PFSK-1 (cell line): ENCODE measurements around the gene EIPR1.

Experiments
- POLR2AphosphoS5 ChIP-seq: IDR thresholded peaks from 2 replicates; pipeline ENCODE4 v1.6.1; 2012; ENCODE audit warnings: low read depth, mild to moderate bottlenecking, control low read depth, low read length, moderate library complexity
- SIN3A ChIP-seq: IDR thresholded peaks from 2 replicates; pipeline ENCODE4 v1.6.1; 2012; ENCODE audit warnings: mild to moderate bottlenecking, low read length, moderate library complexity, borderline replicate concordance; ENCODE audit not compliant: insufficient read depth

GRCh38 chr2:3418766-3419404 lies 41.3 kb upstream of the EIPR1 start:
- TF ChIP-seq SIN3A: no peak
- TF ChIP-seq POLR2AphosphoS5: no peak
